Adrenal gland (tissue), 12 donors: ENCODE results near the gene ZNF622. TPM values are rescaled to one million over a fixed set of nuclear protein-coding genes. Genes with fewer than 3 reads are reported as not detected.

Experiments
- DNase-seq, 7 donors: peaks; one replicate each; pipeline ENCODE4 v3.0.0-alpha.2; 2019 to 2020
- H3K27ac ChIP-seq, 5 donors: fragments of 200-600 bp; sonication (generic) in 4 of 5; 1 replicate in 3 of 5; 2 replicates in 2 of 5; pipeline versions ENCODE4 v1.5.1 to v1.8.0; 2016 to 2020; ENCODE audit warnings: mild to moderate bottlenecking in 1 of 5
- H3K27me3 ChIP-seq: fragments of 200-600 bp; 2 replicates; pipeline ENCODE4 v1.8.0; 2021
- H3K36me3 ChIP-seq, 2 donors: fragments of 200-600 bp; replicated peaks in 1 of 2; 1 replicate in 1 of 2; 2 replicates in 1 of 2; pipeline versions ENCODE4 v1.5.1 to v1.8.0; 2018 to 2022
- H3K4me1 ChIP-seq, 2 donors: fragments of 200-600 bp; replicated peaks in 1 of 2; 1 replicate in 1 of 2; 2 replicates in 1 of 2; pipeline versions ENCODE4 v1.5.1 to v1.8.0; 2018 to 2021
- H3K4me3 ChIP-seq, 4 donors: fragments of 200-600 bp; sonication (generic) in 3 of 4; one replicate each; pipeline ENCODE4 v1.5.1; 2016 to 2018
- H3K9me3 ChIP-seq, 3 donors: fragments of 200-600 bp; sonication (generic) in 1 of 3; replicated peaks in 1 of 3; 1 replicate in 2 of 3; 2 replicates in 1 of 3; pipeline versions ENCODE4 v1.5.1 to v1.8.0; 2016 to 2021
- CTCF ChIP-seq, 6 experiments: fragments of 450-650 bp in 4 of 6; fragments of 200-600 bp in 2 of 6; sonication (generic) in 1 of 6; IDR thresholded peaks; 1 replicate in 5 of 6; 2 replicates in 1 of 6; pipeline versions ENCODE4 v1.5.1 to v1.8.0; 2016 to 2021; ENCODE audit warnings: antibody characterized with exemption in 6 of 6, mild to moderate bottlenecking in 2 of 6, moderate library complexity in 1 of 6
- POLR2A ChIP-seq, 2 donors: fragments of 450-650 bp; IDR thresholded peaks; one replicate each; pipeline ENCODE4 v1.6.1; 2017; ENCODE audit warnings: antibody characterized with exemption in 2 of 2, mild to moderate bottlenecking in 2 of 2, moderate library complexity in 1 of 2
- WGBS, 4 donors: extraction: QIAGEN DNeasy Blood & Tissue Kit in 2 of 4; methylation state at CpG; one replicate each; pipeline versions ENCODE4 v1.1.5 to v1.1.7; 2013 to 2017; 5-methylcytosine and 5-hydroxymethylcytosine counted together
- intact Hi-C, 2 donors: fragments of 100-400 bp; cut with DNase I; formaldehyde crosslinking; loops; one replicate each; pipeline versions ENCODE4 v1.14.1 to v1.15.0; 2022 to 2023
- polyA plus RNA-seq, 3 donors: library from polyadenylated mRNA; stranded (reverse); fragments of 200-250 nt in 2 of 3; fragments of 350-450 nt in 1 of 3; fragmentation: Illumina TruSeq in 1 of 3; extraction: RNeasy Lipid Tissue Mini Kit (QIAGEN cat#74804) in 1 of 3; gene quantifications; one replicate each; pipeline ENCODE4 v1.2.3, GENCODE V29; 2013 to 2014
- total RNA-seq, 9 donors: library from RNA; depleted of rRNA in 4 of 9; stranded (reverse); fragments of >200 nt in 4 of 9; fragments of 120-200 nt in 1 of 9; fragmentation: NEBNext Ultra II Directional in 1 of 9; extraction: Animal tissue kit (Norgen Biotek cat#: 25700) in 1 of 9; gene quantifications; one replicate each; pipeline versions ENCODE4 v1.1.0 to v1.2.4, GENCODE V29; 2013 to 2023
- donor health status: healthy with polysubstance abuse.
- donor health status: Bipolar disorder and iron deficiency.
- donor health status: DM: yes; HTN: yes; CAD: no.
- donor health status: DM: no; HTN: no; CAD: no.
- donor health status: DM: no; HTN: no; CAD: no.
- donor health status: DM: yes; HTN: yes; CAD: no.

The ZNF622 gene
- total and polyA plus RNA-seq, 12 donors, result 9.2 to 41.3 (median 21.8) TPM

DNA sequence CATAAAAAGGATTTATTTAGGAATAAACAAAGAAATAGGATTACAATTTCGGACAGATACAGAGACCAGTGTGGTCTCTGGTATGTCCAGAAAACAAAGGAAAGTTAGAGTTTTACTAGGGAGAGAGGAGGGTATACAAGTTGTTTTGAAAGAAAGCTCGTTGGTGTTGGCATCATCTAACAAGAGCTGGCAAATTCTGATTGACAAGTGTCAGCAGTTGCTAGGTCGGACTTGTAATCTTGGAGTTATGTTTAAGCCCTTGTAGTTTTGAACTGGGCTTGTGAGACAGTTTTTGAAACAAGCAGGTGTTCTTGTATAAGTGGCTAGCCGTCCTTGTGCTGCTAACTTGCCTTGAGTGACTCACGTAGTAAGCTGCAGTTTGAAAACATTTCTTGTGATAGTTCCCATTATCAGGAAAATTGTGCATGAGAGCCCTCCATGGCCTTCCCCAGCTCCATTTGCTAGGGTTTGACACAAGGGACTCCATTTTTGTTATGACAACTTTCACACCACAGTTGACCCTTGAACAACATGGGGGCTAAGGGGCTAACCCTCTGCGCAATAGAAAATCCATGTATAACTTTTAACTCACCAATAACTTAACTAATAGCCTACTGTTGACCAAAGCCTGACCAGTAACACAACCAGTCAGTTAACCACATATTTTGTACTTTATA, 48.1 kb downstream of the ZNF622 start:
- TF ChIP-seq POLR2A (IDR thresholded peaks at IDR 0.05) (no peak), CTCF (IDR thresholded peaks at IDR 0.05) (no peak)
- Histone ChIP-seq H3K9me3 (no peaks in the 10 kb centered on the region), H3K4me1 (no peaks in the 10 kb centered on the region), H3K27me3 (no peaks in the 10 kb centered on the region), H3K4me3 (no peak overlapping the region), H3K36me3 (no peaks in the 10 kb centered on the region), H3K27ac (no peak overlapping the region)
- 66 to 81% (median 75%) methylated on average over 6 of the region's 6 CpGs for WGBS, 4 donors
- intact Hi-C loops, result no loop called here
- no peak for DNase-seq

DNA sequence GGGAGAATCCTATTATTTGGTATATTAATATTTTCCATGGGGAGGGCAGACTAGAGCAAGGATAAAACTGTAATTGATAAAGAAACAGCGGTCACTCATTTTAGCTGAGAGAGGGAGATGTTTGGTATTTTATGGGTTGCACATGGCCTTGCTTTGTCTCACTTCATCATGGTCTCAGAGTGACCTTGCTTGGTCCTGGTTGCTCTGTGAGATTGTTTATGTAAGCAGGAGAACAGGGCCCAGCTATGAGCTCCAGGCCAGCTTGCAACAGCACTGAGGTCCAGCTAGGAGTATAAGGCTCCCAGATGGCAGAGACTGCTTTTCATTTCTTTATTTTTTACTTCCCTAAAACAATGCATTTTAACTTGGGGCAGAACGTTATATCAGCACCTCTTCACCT, 50.7 kb downstream of the ZNF622 start:
- Histone ChIP-seq H3K9me3 (no peaks in the 10 kb centered on the region), H3K36me3 (no peaks in the 10 kb centered on the region), H3K4me3 (no peak overlapping the region), H3K4me1 (no peaks in the 10 kb centered on the region), H3K27ac (no peak overlapping the region), H3K27me3 (no peaks in the 10 kb centered on the region)
- 56 to 80% (median 71%) methylated on average over 2 of the region's 2 CpGs for WGBS, 4 donors
- TF ChIP-seq CTCF (IDR thresholded peaks at IDR 0.05) (no peak), POLR2A (IDR thresholded peaks at IDR 0.05) (no peak)
- intact Hi-C loops, result no loop called here
- DNase-seq, result no peak

DNA sequence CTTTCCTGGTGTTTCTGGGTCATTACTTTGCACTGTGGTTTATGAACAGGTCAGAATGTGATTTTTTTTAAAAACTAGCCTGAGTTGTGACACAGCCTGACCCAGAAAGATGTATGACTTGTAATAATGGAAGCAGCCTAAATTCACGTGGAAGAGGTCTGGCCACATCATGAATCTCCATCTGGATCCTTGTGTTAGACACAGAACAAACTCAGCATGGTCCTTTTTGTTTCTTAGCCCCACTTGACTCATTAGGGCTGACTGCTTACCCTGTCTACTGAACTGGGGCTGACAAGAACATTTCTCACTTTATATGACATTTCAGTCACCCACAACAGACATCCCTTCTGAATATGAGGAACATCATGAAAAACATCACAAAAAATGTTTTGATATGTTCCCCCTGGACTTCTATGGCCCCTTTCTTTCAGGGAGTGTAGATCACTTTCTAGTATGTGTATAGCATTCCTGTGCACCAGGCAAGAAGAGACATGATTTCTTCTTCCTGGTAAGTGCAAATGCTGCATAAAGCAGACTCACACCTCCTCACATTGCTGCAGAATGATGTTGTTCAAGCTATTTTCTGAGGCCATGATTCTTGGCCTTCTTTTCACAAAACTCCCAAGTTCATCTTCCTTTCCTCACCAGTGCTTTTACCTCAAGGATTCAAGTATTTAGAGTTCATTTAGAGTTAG, 52.3 kb downstream of the ZNF622 start:
- intact Hi-C loops, result no loop called here
- H3K27me3 ChIP-seq, result no peaks in the 10 kb centered on the region
- no peaks in the 10 kb centered on the region for H3K9me3 ChIP-seq
- WGBS, 4 donors, result 50 to 65% (median 53%) methylated on average over 1 of the region's 1 CpG
- no peaks in the 10 kb centered on the region for H3K36me3 ChIP-seq
- H3K4me1 ChIP-seq, result no peaks in the 10 kb centered on the region
- TF ChIP-seq POLR2A (IDR thresholded peaks at IDR 0.05), result no peak
- no peak for TF ChIP-seq CTCF (IDR thresholded peaks at IDR 0.05)
- no peak overlapping the region for H3K27ac ChIP-seq
- no peak for DNase-seq
- H3K4me3 ChIP-seq, result no peak overlapping the region

- no peaks in the 10 kb centered on the region for H3K27me3 ChIP-seq
- intact Hi-C loops, result no loop called here
- no peaks in the 10 kb centered on the region for H3K4me1 ChIP-seq
- no peak for DNase-seq
- no peaks in the 10 kb centered on the region for H3K9me3 ChIP-seq
- H3K27ac ChIP-seq, result no peak overlapping the region
- H3K4me3 ChIP-seq, result no peak overlapping the region
- TF ChIP-seq CTCF (IDR thresholded peaks at IDR 0.05) (no peak), POLR2A (IDR thresholded peaks at IDR 0.05) (no peak)
- no peaks in the 10 kb centered on the region for H3K36me3 ChIP-seq
These were observed 53.0 kb downstream of the ZNF622 start for GRCh38 chr5:16412556-16412955.
